ENCODE measurements around the gene DCST1.

The DCST1 gene

DNA sequence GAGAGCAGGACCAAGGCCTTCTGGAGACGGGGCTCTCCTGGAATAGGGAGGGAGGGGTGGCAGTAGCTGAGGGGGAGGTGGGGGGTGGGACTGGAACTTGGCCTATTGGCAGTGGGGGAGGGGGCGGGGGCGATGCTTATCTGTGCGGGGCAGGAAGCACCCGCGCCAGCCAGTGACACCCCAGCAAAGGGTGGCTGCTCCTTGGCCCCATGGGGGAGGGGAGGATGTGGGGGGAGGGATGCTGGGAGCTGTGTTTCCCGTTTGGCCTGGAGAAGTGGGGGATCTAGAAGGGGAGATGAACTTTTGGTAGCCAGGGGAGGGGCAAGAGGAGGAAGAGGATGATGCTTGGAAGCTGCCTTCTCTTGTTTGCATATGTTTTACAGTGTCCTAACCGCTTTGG, 20.0 kb upstream of the DCST1 start:
- DNase-seq, result peak in 1 of 2 donors; percentile 64

DNA sequence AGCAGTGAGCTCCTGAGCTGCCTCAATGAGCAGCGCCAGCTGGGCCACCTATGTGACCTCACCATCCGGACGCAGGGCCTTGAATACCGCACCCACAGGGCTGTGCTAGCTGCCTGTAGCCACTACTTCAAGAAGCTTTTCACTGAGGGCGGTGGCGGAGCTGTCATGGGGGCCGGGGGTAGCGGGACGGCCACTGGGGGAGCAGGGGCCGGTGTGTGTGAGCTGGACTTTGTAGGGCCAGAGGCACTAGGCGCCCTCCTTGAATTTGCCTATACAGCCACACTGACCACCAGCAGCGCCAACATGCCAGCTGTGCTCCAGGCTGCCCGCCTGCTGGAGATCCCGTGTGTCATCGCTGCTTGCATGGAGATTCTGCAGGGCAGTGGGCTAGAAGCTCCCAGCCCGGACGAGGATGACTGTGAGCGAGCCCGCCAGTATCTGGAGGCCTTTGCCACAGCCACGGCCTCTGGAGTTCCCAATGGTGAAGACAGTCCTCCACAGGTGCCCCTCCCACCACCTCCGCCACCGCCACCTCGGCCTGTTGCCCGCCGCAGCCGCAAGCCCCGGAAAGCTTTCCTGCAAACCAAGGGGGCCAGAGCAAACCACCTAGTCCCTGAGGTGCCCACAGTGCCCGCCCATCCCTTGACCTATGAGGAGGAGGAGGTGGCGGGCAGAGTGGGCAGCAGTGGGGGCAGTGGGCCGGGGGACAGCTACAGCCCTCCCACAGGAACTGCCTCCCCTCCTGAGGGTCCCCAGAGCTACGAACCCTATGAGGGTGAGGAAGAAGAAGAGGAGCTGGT, 18.7 kb upstream of the DCST1 start:
- DNase-seq, result no peak

DNA sequence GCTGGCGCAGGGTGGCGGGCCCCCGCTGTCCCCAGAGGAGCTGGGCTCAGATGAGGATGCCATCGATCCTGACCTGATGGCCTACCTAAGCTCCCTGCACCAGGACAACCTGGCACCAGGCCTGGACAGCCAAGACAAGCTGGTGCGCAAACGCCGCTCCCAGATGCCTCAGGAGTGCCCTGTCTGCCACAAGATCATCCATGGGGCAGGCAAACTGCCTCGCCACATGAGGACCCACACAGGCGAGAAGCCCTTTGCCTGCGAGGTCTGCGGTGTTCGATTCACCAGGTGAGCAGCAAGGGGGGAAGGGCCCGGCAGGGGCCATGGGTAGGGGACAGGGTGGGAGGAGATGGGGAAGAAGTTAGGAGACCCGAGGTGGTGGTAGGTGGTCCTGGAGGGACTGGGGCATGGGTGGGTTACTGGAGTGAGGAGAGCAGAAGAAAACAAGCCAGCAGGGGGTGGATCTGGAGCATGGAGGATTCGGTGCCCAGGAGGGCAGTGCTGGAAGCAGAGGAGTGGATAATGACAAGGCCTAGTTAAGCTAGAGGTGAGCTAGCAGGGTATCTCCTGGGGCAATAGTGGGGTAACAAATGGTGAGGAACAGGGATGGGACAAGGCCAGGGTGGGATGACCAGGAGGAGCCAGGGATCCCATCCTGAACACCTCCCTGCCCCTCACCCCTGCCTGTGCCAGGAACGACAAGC, 17.9 kb upstream of the DCST1 start:
- no peak for DNase-seq

DNA sequence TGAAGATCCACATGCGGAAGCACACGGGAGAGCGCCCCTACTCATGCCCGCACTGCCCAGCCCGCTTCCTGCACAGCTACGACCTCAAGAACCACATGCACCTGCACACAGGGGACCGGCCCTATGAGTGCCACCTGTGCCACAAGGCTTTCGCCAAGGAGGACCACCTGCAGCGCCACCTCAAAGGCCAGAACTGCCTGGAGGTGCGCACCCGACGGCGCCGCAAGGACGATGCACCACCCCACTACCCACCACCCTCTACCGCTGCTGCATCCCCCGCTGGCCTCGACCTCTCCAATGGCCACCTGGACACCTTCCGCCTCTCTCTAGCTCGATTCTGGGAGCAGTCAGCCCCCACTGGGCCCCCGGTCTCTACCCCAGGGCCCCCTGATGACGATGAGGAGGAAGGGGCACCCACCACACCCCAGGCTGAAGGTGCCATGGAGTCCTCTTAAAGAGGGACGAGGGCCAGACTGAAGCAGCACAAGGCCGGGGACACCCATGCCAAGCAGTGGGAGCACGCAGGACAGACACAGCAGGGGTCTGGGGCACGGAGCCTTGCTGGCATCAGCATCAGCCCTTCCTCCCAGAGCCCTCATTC, 17.3 kb upstream of the DCST1 start:
- no peak for DNase-seq

DNA sequence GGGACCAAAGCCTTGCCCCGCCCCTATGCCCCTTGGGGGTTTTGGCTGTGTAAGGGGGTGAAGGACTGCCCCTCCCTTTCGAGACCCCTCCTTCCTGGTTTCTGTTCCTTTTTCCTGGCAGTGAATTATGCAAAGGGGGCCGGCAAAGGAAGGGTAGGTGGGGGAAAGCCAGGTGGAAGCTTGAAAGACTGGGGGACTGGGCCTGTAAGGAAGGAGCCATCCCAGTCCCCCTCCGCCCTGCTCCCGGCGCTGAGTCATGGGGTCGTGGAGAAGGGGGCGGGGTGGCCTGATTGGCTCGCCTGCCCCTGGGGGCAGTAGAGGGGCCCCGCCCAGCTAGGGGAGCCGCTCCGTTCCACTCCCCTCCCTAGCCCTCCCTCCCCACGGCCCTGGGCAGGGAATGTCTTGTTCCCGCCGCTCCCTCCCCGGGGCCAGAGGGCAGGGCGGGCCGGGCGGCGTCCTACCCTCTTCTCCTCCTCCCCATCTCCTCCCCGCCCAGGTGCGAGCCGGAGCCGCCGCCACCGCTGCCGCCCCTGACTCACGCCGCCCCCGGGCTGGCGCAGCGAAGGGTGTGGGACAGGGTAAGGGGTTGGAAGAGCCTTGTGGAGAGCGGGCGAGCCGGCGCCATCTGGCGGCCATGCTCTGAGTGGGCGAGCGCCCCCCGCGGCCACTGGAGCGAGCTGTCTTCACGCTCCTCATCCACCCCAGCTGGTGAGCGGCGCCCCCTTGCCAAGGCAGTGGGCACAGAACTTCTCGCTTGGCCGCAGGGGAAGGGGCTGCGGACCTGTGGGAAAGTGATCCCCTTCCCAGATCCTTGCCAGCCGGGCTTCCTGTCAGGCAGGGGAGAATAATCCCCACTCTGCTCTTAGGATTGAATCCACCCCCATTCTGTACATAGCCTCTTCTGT, 16.3 kb upstream of the DCST1 start:
- DNase-seq, result peak; percentile 93

DNA sequence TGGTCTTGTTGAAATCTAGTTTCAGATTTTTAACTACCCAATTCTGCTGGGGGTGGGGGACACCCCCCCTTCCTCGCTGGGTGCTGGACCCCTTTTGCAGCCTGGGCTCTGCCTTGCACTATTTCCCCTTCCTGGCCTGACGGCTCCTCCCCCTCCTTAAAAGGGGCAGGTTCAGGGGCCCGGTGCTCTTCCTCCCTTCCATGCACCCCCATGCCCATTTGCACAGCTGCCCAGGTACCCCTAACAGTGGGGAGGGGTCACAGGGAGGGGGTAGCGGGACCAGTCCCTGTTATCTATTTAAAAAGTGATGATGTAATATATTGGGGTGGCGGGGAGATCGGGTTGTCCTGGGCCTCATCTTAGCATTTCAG, 15.7 kb upstream of the DCST1 start:
- no peak for DNase-seq

DNA sequence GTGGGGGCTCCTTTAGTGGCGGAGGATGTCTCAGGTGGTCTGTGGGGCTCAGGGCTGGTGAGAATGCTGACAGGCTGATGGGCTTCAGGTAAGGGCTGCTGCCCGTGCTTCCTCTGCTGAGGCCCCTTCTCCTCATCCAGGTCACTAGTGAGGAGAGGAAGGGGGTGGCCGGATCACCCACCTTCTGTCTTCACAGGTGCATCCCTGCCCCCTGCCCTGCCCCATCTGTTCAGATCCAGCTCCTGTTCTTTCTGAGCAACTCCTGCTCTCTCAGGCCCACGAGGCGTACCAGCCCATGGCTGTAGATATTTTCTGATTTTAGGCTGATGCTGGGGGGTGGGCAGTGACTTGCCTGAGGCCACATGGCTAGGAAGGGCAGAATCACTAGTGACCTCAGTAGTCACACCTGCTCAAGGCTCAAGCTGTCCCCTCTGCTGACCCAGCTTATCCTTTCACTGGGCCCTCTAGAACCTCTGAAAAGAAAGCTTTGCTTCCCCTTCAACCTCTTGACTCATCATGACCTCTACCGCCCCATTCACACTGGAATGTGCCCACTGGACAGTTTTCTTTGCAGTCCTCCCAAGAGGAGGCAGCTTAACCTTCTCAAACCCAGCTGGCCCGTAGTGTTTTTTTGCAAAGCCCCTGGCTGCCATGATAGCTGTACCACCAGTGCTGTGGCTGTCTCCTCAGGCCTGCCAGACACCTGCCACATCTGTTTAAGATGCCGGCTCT, 14.8 kb upstream of the DCST1 start:
- DNase-seq, result no peak

DNA sequence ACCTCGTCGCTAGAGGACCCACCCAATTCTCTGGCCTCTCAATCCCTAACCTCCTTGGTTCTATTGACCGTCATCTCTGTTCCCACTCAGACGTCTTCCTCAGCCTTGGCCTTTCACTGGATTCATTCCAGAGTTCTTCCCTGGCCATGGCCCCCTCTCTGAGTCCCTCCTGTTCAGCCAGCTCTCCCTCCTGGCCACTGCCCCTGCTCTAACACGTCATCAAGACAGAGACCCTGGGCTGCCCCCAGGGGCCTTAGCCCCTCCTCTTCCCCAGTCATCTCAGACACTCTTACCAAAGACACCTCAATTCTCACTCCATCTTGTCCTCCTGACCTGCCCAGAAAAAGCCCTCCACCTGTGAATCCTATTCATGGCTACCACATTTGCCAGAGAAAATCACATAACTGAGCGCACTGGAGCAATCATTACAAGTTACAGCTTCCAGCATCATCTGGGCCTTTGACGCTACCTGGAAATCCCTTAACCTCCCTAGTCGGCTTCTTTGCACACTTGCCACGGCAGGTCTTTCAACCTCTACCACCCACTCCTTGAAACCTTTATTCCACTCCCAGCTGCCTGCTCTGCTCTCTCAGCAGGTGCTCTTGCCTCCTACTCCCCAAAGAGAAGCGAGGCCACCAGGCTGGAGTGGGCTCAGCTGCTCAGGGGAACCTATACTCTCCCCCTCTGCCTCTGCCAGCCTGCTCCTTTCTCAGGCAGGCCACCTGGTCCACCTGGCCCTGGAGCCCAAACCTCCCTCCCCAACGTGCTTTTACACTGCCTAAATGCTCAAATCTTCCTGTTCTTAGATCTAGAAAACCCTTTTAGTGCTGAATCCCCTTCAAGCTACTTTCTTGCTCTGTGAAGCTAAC, 14.0 kb upstream of the DCST1 start:
- DNase-seq, result no peak

DNA sequence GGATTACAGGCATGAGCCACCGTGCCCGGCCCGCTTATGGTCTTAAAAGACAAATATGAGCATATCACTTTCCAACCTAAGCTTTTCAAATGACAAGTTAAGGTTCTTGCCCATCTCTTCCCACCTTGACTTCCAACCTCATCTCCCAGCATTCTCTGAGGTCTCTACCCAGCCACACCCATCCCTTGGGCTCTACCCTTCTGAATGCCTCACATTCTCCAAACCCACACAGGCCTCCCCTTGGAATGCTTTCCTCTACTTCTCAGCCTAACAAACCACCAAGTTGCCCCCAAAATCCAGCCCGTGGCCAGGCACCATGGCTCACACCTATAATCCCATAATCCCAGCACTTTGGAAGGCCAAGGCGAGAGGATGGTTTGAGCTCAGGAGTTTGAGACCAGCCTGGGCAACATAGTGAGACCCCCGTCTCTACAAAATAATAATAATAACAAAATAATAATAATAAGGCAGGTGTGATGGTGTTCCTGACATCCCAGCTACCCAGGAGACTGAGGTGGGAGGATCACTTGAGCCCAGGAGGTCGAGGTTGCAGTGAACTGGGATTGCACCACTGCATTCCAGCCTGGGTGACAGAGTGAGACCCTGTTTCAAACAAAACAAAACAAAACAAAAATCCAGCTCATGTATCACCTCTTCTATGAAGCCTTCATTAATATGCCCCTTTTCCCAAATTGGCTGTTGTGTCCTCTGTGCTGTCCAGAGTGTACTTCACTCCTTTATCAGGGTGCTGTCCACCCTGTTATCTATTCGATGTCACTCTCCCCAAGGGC, 11.3 kb upstream of the DCST1 start:
- DNase-seq, result no peak

DNA sequence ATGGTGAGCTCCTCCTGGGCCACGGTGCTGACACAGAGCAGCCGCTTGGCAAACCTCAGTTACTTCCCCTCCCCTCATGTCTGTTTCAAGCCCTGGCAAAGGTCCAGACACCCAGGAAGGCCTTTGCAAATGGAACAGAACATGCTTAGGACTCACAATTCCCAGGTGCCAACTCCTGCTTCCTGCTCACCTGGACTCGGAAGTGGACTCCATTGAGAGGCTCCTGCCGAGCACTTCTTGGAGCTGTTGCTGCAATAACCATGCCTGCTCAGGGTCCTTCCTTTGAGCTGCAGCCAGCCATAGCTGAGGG, 10.7 kb upstream of the DCST1 start:
- no peak for DNase-seq

DNA sequence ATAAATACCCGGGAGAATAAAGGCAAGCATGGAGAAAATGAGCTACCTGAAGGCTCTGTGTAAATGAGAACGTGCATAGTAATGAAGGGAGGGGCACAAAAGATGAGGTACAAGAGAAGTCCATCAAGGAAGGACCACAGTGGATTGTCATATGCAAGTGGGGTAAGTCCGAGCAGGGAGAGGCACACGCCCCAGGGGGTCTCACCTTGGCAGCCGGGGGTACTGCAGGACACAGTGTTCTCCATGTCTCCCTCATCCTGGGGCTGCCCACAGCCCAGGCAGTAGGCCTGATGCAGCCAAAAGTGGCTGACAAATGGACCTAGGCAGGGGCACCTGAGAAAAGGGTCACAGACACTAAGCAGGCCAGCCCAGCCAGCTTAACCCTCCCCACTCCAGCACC, 10.0 kb upstream of the DCST1 start:
- no peak for DNase-seq

DNA sequence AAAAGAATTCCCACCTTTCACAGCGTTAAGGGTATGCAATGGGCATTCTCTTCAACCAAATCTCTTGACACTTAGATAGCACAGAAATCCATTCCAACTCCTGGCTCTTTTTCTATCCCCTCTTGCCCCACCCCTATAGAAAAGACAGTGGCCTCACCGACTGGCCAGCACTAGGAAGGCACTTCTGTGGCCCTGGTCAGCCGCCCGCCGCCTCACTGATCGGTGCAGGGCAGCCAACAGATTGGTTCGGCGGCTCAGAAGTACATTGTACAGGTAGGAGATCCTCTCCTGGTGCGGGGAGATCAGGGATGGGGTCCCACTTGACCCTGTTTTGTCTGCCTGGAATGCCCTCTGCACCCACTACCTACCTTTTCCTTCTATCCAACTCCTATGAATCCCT, 9.3 kb upstream of the DCST1 start:
- no peak for DNase-seq

DNA sequence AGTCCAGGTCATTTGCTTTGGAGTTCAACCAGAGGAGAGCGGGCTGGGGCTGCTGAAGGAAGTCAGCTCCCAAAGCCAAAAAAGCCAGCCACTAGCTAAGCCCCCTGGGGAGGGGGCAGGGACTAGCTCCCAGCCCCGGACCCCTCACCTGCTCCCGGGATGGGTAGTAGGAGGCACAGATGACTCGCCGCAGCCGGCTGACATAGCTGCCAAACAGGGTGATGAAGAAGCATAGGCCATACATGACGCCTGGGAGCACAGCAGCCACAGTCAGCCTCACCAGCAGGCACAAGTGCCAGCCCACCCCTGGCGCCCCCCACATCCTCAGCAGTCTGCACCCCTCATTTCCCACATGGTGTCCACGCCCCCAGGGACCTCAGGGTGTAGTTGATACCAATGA, 7.5 kb upstream of the DCST1 start:
- DNase-seq, result no peak

DNA sequence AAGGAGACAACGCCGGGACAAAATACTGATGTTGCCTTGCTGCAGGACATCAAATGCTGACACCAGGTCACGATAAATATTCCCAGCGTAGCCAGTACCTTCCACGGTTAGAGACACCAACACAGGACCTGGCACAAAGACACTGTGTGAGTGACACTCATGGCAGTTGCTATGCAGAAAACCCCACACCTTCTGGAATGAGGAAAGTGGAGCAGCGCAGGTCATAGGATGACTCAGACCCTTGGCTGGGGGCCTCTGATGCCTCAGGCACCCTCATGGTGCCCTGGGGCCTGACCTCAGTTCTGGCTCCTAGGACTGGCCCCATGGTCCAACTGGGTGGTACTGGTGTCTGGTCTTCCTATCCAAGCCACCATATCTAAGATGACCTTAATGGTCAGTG, 7.0 kb upstream of the DCST1 start:
- DNase-seq, result no peak

DNA sequence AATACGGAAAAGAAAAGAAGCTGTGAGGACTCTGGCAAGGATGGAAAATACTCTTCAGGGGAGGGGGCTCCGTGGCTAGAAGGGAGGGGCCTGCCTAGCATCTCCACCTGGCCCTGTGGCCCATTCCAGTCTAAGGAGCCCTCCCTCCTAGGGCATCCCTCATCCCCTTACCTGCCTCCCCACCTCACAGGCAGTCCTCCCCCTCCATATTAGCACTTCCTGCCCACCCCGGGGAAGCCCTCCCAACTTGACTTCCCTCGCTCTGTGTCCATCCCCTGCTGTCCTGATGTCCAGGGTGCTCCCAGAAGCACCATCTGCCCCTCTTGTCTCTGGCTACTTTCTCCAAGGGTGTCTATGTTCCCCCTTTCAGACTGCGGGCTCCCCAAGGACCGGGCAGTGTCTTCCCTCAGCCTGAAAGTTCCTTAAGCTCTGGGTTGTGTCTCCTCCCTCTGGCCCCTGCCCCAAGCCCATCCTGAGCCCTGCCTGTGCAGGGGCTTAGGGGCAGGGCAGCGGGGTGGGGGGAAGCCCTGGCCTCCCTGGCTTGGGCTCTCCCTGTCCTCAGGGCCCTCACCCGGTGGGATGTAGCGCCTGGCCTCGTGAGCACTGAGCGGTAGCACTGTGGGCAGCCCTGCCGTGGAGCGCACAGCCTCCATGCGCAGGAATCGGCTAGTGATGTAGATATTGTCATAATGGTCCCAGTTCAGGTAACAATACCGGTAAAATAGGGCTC, 3.9 kb upstream of the DCST1 start:
- no peak for DNase-seq

DNA sequence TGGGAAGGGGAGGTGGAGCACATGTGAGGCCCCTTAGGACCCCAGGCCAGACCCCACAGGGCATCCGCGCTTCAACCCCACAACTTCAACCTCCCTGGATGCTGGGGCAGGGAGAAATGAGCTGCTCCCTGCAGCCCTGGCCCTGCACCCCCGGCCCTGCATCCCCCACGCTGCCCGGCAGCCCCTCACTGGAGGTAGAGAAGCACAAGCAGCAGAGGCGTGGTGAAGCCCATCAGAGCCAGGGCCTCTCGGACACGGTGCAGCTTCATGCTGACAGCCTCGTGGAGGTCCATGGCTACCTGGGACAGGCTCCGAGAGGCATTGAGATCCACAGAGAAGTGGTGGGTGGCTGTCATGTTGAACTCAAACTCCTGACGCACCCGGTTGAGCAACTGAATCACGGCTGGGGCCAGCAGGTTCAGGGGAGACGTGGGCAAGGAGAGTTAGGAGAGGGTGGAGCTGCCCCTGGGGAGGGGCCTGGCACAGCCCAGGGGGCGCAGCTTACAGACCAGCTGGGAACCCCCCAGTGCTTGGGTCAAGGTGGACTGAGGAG, 3.3 kb upstream of the DCST1 start:
- no peak for DNase-seq

DNA sequence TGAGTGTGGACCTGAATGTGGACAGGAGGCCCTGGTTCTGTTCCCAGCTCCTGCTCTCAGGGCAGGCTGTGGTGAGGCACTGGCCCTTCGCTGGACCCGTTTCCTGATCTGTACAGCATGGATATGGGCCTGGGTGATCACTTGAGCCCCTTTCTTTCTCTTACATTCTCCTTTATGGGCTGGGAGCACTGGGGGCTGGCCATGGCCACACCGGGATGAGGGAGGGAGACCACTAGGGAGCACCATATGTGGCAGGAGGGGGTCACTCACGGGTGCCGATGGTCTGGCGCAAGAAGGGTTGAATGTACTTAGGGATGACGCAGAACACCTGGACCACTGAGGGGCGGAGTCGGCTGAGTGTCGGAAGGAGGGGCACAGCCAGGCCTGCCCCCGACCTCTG, 2.7 kb upstream of the DCST1 start:
- no peak for DNase-seq

DNA sequence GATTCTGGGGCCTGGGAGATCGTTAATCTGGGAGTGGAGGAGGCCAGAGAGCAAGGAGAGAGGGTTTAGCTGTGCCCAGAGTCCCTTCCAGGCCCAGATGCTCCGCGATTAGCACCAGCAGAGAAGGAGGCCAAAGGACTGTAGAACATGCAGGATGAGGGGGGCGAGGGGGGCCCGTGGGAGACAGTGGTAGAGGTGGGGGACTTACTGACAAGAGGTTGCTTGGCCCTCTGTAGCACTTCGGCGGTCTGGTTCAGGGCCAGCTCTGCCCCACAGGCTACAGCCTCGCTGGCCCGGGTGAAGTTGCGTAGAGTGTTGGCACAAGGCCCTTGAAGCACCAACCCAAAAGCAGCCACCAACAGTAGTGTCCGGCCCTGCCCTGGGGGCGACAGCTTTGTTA, 738 bp upstream of the DCST1 start:
- DNase-seq, result no peak

DNA sequence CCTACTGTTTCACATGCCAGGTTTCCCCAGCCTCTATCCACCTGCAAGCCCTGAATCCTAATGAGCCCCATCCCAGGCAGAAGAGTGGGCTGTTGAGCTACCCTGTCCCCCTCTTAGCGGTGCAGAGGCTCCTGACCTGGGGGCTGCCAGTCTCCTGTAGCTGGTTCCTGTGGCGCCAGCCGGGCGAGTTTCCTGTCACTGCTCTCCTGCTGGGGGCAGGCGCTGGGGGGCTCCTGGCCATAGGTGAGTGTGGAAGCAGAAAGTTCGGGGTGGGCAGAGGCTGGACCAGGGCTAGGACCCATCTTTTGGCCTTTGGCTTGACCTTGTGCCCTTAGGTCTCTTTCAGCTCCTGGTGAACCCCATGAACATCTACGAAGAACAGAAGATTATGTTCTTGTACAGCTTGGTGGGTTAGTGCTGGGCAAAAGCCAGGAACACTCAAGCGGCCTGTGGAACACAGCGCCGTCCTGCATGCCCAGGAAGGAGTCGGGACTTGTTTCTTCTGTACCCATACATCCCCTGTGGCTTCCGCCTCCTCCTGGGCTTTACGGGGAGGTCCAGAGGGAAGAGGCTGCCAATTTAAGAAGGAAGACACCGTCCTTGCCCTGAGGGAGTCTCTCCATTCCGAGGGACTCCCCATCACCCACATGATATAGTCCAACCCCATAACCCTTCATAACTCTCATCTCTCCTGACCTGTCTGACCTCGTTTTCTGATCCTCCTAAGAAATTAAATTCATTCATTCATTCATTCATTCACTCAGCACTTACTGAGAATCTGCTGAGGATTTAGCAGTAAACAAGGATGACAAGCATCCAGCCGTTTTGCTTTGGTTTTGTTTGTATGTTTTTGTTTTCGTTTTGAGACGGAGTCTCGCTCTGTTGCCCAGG, 939 bp downstream of the DCST1 start:
- no peak for DNase-seq
